ENCODE results near the gene TRIM9.
"Not testable (repeated sequence)": the region's sequence is repeated elsewhere in the genome, so short reads cannot be mapped to it uniquely, and the experiment has no call there.

TRIM9 gene

DNA sequence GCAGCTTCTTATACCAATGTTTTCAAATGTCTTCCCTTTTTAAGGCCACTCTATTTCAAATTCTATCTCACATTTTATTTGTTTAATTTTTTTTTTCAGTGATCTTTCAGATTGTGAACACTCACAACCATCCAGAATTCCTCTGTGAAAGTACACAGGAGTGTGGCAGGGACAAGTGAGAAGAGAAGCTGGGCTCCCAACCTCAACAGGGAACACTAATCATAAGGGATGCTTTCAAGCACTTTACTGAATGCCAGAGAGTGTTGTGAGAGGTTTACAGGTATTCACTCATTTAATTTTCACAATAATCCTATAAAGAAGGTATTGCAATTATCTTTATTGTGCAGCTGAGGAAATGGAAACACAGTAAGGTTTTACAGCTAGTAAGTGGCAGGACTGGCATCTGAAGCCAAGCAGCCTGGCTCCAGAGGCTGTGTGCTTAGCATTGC is 90.5 kb downstream of the TRIM9 start:
- no peak for DNase-seq (ENCODE audit: low spot score)

GRCh38 chr14:51002406-51002999 is 92.4 kb downstream of the TRIM9 start:
- DNase-seq (ENCODE audit: low spot score): no peak

- DNase-seq (ENCODE audit: low spot score): no peak
These were observed 94.3 kb downstream of the TRIM9 start for GRCh38 chr14:51000566-51000965.

- no peak for DNase-seq (ENCODE audit: low spot score)
These were observed 95.2 kb downstream of the TRIM9 start for GRCh38 chr14:50999726-51000125.

GRCh38 chr14:50998612-50999011 is 96.3 kb downstream of the TRIM9 start:
- DNase-seq (ENCODE audit: low spot score): no peak

DNA sequence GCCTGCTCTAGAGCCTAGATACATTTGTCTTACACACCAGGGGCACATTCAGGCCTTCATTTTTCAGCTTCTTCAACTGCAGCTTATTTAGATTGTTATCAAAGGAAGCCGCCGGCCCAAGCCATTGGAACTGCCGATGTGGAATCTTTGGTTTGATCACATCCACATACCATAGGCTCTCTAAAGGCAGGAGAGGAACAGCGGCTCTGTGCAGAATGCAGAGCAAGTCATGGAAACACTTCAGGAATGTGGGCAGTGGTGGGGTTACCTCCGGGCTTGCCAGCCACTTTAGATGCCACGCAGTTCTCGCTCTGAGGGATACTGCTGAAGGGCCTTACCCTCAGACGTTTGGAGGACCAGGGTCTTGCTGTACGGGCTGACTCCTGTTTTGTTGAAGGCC is 97.2 kb downstream of the TRIM9 start:
- no peak for DNase-seq (ENCODE audit: low spot score)

DNA sequence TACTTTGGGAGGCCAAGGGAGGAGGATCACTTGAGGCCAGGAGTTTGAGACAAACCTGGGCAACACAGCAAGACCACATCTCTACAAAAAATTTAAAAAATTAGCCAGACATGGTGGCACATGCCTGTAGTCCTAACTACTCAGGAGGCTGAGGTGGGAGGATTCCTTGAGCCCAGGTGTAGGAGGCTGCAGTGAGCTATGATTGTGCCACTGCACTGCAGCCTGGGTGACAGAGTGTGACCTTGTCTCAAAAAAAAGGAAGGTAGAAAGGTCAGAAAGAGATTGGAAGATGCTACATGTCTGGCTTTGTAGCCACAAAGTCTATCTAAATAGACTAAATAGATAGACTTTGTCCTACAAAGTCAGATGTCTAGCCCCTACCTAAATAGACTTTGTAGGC is 100.7 kb downstream of the TRIM9 start:
- DNase-seq (ENCODE audit: low spot score): not testable (repeated sequence)

DNA sequence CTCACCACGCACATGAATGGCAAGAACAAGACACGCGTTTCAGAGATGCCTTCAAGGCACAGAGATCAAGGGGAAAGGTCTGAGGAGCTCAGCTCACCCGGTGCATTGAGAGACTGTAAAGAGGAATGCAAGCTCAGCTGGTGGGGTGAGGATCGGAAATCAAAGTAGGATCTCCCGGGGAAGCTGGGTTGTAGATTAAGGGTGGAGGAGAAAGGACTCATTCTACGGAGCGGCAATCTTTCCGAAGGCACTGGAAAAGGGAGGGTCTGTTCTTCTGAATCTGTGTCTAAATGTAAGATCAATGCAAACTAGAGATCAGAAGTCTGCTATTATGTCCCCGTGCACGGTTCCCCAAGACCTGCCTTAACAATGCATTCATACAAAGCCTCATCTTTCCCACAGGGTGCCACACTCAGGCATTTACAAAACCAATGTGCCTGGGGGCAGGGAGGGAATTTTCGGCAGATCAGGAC is 109.0 kb downstream of the TRIM9 start:
- DNase-seq (ENCODE audit: low spot score): no peak

- DNase-seq (ENCODE audit: low spot score): no peak
These were observed 109.6 kb downstream of the TRIM9 start for GRCh38 chr14:50985124-50985858.

DNA sequence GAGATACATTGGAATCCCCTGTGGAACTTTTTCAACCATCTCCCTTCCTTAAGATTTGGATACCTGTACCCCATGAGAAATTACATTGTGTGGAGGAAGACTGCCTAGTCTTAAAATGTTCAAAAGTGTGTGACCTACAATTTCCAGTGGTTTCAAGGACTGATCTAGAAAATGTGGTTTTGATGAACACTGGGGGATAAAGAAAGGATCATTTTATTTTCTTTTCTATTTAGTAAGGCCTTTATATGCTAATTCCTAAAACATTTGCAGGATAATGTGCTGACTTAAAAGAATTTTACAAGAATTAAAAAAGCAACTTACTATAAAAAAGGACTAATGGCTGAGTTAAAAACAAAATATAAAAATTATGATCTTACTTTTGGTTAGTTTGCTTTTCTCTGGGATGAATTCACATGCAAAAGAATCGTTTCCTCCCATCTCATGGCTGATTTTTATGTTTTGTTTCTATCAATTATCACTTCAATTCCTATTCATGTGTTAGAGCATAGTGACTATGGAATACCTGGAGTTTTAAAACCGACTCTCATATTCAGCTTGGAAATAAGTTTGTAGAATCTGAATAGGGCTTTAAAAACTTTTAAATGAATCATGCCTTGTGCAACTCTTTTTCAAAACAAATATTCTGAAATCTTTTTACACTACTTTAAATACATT is 110.7 kb downstream of the TRIM9 start:
- no peak for DNase-seq (ENCODE audit: low spot score)

GRCh38 chr14:50979941-50980850 is 114.7 kb downstream of the TRIM9 start:
- DNase-seq (ENCODE audit: low spot score): no peak

DNA sequence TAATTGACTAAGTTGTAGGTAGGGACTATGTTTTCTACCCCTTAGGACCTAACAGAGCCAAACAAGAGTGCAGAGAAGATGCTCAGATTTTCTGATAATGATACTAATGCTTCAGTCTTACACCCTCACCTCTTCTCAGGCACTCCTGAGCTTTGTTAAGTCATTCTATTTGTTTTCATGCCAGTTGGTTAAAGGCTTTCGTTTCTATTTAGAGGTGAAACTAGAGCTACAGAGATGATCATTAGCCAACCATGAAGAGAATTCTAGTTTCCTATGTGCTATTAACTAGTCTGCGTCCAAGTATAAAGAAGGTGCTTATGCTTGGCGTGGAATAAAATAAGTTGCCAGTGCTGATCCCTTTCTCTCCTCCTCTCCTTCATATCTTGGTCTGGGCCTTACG is 116.0 kb downstream of the TRIM9 start:
- no peak for DNase-seq (ENCODE audit: low spot score)

GRCh38 chr14:50978529-50978871 is 116.4 kb downstream of the TRIM9 start:
- DNase-seq (ENCODE audit: low spot score): no peak

DNA sequence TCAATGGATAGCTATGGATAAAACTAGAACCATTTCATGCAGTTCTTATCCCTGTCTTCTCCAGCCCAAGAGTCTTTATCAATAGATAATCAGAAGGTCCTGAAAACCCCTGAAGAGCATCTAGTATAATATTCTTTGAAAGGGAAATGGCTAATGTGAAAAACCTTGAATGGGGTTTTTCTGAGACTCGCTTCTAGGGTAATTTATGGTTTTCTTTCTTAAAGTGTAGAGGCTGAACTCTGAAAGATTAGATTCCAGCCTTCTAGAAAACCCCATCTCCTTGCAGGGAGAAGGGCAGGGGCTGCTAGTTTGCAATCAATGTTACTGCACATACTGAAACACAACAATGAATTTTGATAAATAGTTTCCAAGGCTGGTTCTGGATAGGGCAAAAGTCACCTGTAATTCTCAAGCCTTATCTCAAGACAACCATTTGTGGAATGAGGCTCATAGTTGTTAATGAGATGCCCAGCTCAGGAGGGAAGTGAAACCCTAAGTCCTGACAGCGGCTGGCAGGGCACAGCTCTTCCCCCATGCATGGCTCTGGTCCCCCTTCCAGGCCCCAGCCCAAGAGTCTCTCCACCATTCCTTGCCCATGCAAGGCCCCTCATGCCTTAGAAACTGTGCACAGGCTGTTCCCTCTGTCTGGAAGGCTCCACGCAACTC is 116.9 kb downstream of the TRIM9 start:
- no peak for DNase-seq (ENCODE audit: low spot score)

DNA sequence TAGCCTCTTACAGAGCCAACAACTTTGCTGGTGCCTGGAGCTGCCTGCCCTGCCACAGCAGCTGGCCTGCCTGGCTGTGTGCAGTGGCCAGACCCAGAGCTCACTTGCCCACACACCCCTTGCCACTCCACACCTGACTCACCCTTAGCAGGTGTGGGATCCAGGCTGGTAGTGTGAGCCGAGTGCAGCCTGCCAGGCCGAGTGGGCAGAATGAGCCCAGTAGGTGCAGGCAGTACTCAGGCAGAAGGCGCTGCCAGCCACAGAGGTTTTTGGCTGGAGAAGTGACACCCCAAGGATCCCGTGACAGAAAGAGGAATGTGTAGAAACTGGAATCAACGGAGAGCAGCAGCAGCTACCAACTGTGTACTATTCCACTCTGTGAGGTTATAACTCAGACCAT is 120.8 kb downstream of the TRIM9 start:
- DNase-seq (ENCODE audit: low spot score): no peak

DNA sequence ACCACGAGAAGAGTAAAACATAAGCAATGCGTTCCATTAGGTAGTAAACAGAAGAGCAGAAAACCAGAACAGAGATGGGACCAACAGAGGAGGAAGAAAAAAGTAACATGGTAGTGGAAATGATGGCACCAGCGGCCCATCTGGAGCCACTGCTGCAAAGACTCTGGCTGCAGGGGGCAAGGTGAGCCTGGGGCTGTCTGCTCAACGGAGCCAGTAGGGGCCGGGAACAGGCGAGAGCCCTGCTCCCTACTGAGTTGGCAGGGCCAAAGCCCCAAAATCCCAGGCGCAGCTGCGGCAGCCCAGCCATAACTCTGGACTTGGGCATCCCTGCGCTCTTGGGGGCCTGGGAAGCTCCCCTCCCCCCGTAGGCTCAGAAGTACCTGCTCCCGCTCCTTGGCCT is 122.2 kb downstream of the TRIM9 start:
- no peak for DNase-seq (ENCODE audit: low spot score)

- no peak for DNase-seq (ENCODE audit: low spot score)
These were observed 123.8 kb downstream of the TRIM9 start for GRCh38 chr14:50970886-50971781.

GRCh38 chr14:50967790-50968189 is 127.1 kb downstream of the TRIM9 start:
- no peak for DNase-seq (ENCODE audit: low spot score)

- no peak for DNase-seq (ENCODE audit: low spot score)
These were observed 127.8 kb downstream of the TRIM9 start for GRCh38 chr14:50967103-50967502.

DNA sequence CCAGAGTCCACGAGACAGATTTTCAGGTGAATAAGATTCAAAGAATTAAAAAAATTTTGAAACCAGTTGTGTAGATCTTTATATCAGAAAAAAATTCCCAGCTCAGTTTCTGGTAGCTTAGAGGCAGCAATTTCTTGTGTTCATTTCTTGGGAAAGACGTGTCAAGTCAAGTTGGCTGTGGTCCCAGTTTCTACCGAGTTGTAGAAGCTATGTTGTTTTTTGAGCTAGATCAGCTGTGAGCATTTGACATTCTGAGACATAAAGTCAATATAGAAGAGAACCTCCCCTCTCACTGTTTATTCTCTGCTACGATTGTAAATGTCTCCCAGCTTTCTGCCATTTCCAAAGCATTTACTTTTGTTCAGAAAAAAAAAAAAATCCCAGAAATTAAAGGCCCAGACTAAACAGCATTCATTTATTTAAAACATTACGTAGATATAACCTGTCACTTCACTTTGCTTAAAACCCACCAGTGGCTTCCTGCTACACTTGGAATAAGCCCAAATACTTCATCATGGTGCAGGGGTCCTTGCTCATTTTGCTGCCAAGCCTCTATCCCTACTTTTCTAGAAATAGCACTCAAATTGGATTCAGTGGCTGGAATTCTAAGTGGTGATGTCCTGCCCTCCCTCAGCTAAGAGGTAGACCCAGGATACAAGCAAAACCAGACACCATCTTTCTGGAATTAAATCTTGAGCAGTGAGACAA is 130.1 kb downstream of the TRIM9 start:
- DNase-seq (ENCODE audit: low spot score): no peak
